ENCODE data around the gene C4BPB.

- TF ChIP-seq POLR2AphosphoS5 (IDR thresholded peaks at IDR 0.05; ENCODE audit: low read depth, low read length) (no peak), POLR2A (IDR thresholded peaks at IDR 0.05; ENCODE audit: low read depth, low read length) (no peak), TAF1 (IDR thresholded peaks at IDR 0.05; ENCODE audit: low read depth, low read length) (no peak), SPI1 (IDR thresholded peaks at IDR 0.05; ENCODE audit: low read depth, low read length) (no peak), POU2F2 (IDR thresholded peaks at IDR 0.05; ENCODE audit: low read depth, low read length) (no peak), PAX5 (IDR thresholded peaks at IDR 0.05; ENCODE audit: insufficient read depth, low read length, severe bottlenecking) (no peak)
These were observed 26.6 kb downstream of the C4BPB start for GRCh38 chr1:207115269-207115668.

All from GM12891 (cell line).